GM12878 (cell line): ENCODE data around the gene XAB2.

Source experiments
- BCLAF1 ChIP-seq: fragments of 450-650 bp; IDR thresholded peaks from 2 replicates; pipeline ENCODE4 v1.6.1; 2017; ENCODE audit warnings: antibody characterized with exemption, mild to moderate bottlenecking, moderate library complexity
- BHLHE40 ChIP-seq, 2 experiments: fragments of 450-650 bp in 1 of 2; IDR thresholded peaks; 2 replicates each; pipeline ENCODE4 v1.6.1; 2011 to 2017; ENCODE audit warnings: low read depth in 2 of 2, borderline replicate concordance in 1 of 2, improper control_type of control experiment in 1 of 2, low read length in 1 of 2, mild to moderate bottlenecking in 1 of 2
- EZH2 ChIP-seq: IDR thresholded peaks from 2 replicates; pipeline ENCODE4 v1.6.1; 2012; ENCODE audit warnings: low read depth, mild to moderate bottlenecking, control low read depth, inconsistent platforms, low read length, borderline replicate concordance; ENCODE audit not compliant: control insufficient read depth
- STAT1 ChIP-seq: fragments of 450-650 bp; conservative IDR thresholded peaks from 2 replicates; pipeline ENCODE4 v1.6.1; 2014; ENCODE audit warnings: antibody characterized with exemption, mild to moderate bottlenecking

DNA sequence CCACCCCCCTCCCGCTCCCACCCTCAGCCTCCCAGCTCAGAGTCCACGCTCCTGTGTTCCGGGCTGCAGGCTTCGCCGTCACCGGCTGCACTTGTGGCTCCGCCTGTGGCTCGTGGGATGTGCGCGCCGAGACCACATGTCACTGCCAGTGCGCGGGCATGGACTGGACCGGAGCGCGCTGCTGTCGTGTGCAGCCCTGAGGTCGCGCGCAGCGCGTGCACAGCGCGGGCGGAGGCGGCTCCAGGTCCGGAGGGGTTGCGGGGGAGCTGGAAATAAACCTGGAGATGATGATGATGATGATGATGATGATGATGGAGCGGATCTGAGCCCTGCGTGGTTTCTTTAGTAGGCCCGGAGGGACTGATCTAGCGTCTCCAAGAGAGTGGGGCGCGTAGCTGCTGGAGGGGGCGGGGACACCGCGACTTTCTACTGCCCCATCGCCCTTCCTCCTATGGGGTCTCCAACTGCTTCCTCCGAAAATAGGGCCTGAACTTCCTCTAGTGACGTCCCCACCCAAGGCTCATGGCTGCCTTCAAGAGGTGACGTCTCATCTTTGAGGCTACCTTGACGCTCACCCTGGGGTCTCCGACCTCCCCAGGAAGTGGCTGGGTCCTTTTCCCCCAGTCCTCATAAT, 40.9 kb upstream of the XAB2 start:
- TF ChIP-seq EZH2 (no peak), STAT1 (no peak), BCLAF1 (no peak), BHLHE40 (IDR thresholded peaks at IDR 0.05; ENCODE audit: borderline replicate concordance in 1 of 2, low read depth in 2 of 2, low read length in 1 of 2) (no peak)
